MV-4-11 (cell line): ENCODE data around the gene GRIN2C.

Experiments used
- DNase-seq: peaks from one replicate; lab custom pipeline; 2025; lab: John Stamatoyannopoulos, UW

GRIN2C gene

GRCh38 chr17:74821655-74822334, 37.9 kb downstream of the GRIN2C start:
- no peak for DNase-seq

GRCh38 chr17:74819801-74820436, 39.8 kb downstream of the GRIN2C start:
- DNase-seq, result no peak

- no peak for DNase-seq
Measured at GRCh38 chr17:74818291-74818938, 41.3 kb downstream of the GRIN2C start.

- DNase-seq, result no peak
Measured at GRCh38 chr17:74816905-74817620, 42.6 kb downstream of the GRIN2C start.

- no peak for DNase-seq
Measured at GRCh38 chr17:74815550-74816370, 43.9 kb downstream of the GRIN2C start.

GRCh38 chr17:74815067-74815466, 44.6 kb downstream of the GRIN2C start:
- DNase-seq, result no peak

GRCh38 chr17:74814453-74814852, 45.2 kb downstream of the GRIN2C start:
- DNase-seq, result no peak

- peak; percentile 60 for DNase-seq
Measured at GRCh38 chr17:74812109-74813009, 47.3 kb downstream of the GRIN2C start.

GRCh38 chr17:74810699-74811485, 48.8 kb downstream of the GRIN2C start:
- DNase-seq, result no peak

GRCh38 chr17:74808714-74809430, 50.8 kb downstream of the GRIN2C start:
- peak; percentile 54 for DNase-seq

- peak; percentile 37 for DNase-seq
Measured at GRCh38 chr17:74807925-74808324, 51.8 kb downstream of the GRIN2C start.

GRCh38 chr17:74807441-74807840, 52.2 kb downstream of the GRIN2C start:
- DNase-seq, result no peak

GRCh38 chr17:74806334-74806733, 53.4 kb downstream of the GRIN2C start:
- DNase-seq, result no peak

GRCh38 chr17:74805591-74805991, 54.1 kb downstream of the GRIN2C start:
- no peak for DNase-seq

GRCh38 chr17:74804683-74805082, 55.0 kb downstream of the GRIN2C start:
- DNase-seq, result no peak

GRCh38 chr17:74803971-74804370, 55.7 kb downstream of the GRIN2C start:
- DNase-seq, result no peak

- no peak for DNase-seq
Measured at GRCh38 chr17:74803388-74803930, 56.2 kb downstream of the GRIN2C start.

- no peak for DNase-seq
Measured at GRCh38 chr17:74801896-74802295, 57.8 kb downstream of the GRIN2C start.

- DNase-seq, result no peak
Measured at GRCh38 chr17:74800531-74800930, 59.2 kb downstream of the GRIN2C start.
